Measurements from ENCODE around the gene TBCB. TPM values are rescaled to one million over a fixed set of nuclear protein-coding genes. Genes with fewer than 3 reads are reported as not detected.

TBCB gene
- total and polyA plus RNA-seq, 9 of the 15 experiments (the other 6 are each of a cell fraction or from before 2014, with no cell fraction given): 3.5 to 115 (median 58.9) TPM

GRCh38 chr19:36114721-36115452, 381 bp upstream of the TBCB start, which contains the start of gene POLR2I (continued):
- TF ChIP-seq MGA (IDR thresholded peaks at IDR 0.05) (peak; percentile 99), RB1 (IDR thresholded peaks at IDR 0.05; ENCODE audit: low read depth) (peak; percentile 74), TAF1 (IDR thresholded peaks at IDR 0.05; ENCODE audit: control insufficient read depth, extremely low read depth, insufficient read depth, low read length, severe bottlenecking) (peak; percentile 45), MAX (CRISPR knock-in tag; IDR thresholded peaks at IDR 0.05) (peak; percentile 96), RFX1 (IDR thresholded peaks at IDR 0.05) (peak; percentile 85), TBL1XR1 (IDR thresholded peaks at IDR 0.05; ENCODE audit: low read length in 2 of 2) (peak in 1 of 2 experiments; percentile 16; a peak in 1 of 4 replicates), EWSR1 (IDR thresholded peaks at IDR 0.05; ENCODE audit: borderline replicate concordance, low read depth, partially characterized antibody) (no peak), CREB1 (IDR thresholded peaks at IDR 0.05) (no peak), CREB1 (CRISPR knock-in tag; IDR thresholded peaks at IDR 0.05) (peak; percentile 30; the same call in 1 of the 2 replicates), UBTF (IDR thresholded peaks at IDR 0.05; ENCODE audit: borderline replicate concordance in 1 of 2, low read depth in 2 of 2, low read length in 2 of 2) (no peak), ZNF395 (CRISPR knock-in tag; IDR thresholded peaks at IDR 0.05) (peak; percentile 67; the same call in 1 of the 2 replicates)

Measured in K562 (cell line).